NCI-H1092 (cell line): Measurements from ENCODE around the gene MLPH.

Experiments
- DNase-seq: peaks from one replicate; lab custom pipeline; 2025; lab: John Stamatoyannopoulos, UW

Gene MLPH

GRCh38 chr2:237603718-237604362 is 116.8 kb downstream of the MLPH start:
- DNase-seq = no peak

- DNase-seq = no peak
Measured at GRCh38 chr2:237604391-237604790, 117.3 kb downstream of the MLPH start.
